ENCODE data around the gene PARD3. TPM values are rescaled to one million over a fixed set of nuclear protein-coding genes. Genes with fewer than 3 reads are reported as not detected.

PARD3 gene
- total RNA-seq, 1 experiment from 2014 or later = 154 TPM

DNA sequence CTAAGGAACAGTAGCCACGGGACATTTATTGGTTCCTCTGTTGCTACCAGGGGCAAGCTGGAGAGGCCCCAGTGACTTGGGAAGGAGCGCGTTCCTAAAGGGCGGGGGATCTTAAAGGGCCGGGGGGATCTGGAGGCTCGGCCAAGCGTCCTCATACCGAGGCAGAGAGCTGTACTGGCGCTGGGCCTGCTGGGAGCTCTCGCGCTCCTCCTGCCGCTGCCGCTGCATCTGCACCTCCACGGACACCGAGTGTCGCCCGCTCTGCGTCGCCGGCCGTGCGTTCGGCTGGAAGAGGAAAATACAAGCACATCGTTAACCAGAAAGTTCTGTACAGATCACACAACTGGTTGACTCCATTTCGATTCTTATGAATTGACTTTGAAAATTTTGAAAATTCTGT is 695.6 kb downstream of the PARD3 start:
- no peaks in the 10 kb centered on the region for H4K20me1 ChIP-seq (ENCODE audit: low read length)
- no peaks in the 10 kb centered on the region for H3K9me3 ChIP-seq (ENCODE audit: low read length)
- peaks cover 24% of the 10 kb centered on the region for H3K4me1 ChIP-seq (ENCODE audit: insufficient read depth, low read length)
- H3K27me3 ChIP-seq (ENCODE audit: low read length) = no peaks in the 10 kb centered on the region
- ChIA-PET CTCF (no interaction called here), POLR2A (ENCODE audit: unreplicated experiment) (no interaction called here)
- no peak overlapping the region for H3K27ac ChIP-seq (ENCODE audit: low read length)
- no TSS peak for BruUV-seq (replicated peaks)
- H2AFZ ChIP-seq (ENCODE audit: low read length) = no peak overlapping the region
- H3K36me3 ChIP-seq (ENCODE audit: low read depth, low read length) = no peaks in the 10 kb centered on the region
- intact Hi-C loops (cut with micrococcal nuclease) = no loop called here
- no peaks in the 10 kb centered on the region for H3K9me2 ChIP-seq (replicated peaks; ENCODE audit: low read length)
- DNase-seq (no peak), ATAC-seq (no peak)
- no peak overlapping the region for H3K9ac ChIP-seq (ENCODE audit: low read length)
- no peak overlapping the region for H3K4me3 ChIP-seq (ENCODE audit: low read length)
- H3K79me2 ChIP-seq (ENCODE audit: low read length) = no peaks in the 10 kb centered on the region
- no peak overlapping the region for H3K4me2 ChIP-seq (ENCODE audit: low read length)
- TF ChIP-seq EZH2phosphoT487 (IDR thresholded peaks at IDR 0.05; ENCODE audit: borderline replicate concordance, low read length) (no peak), EZH2 (IDR thresholded peaks at IDR 0.05; ENCODE audit: low read length, unreplicated experiment) (no peak)
- TF ChIP-seq, protein P1, sequence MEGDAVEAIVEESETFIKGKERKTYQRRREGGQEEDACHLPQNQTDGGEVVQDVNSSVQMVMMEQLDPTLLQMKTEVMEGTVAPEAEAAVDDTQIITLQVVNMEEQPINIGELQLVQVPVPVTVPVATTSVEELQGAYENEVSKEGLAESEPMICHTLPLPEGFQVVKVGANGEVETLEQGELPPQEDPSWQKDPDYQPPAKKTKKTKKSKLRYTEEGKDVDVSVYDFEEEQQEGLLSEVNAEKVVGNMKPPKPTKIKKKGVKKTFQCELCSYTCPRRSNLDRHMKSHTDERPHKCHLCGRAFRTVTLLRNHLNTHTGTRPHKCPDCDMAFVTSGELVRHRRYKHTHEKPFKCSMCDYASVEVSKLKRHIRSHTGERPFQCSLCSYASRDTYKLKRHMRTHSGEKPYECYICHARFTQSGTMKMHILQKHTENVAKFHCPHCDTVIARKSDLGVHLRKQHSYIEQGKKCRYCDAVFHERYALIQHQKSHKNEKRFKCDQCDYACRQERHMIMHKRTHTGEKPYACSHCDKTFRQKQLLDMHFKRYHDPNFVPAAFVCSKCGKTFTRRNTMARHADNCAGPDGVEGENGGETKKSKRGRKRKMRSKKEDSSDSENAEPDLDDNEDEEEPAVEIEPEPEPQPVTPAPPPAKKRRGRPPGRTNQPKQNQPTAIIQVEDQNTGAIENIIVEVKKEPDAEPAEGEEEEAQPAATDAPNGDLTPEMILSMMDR (conservative IDR thresholded peaks at IDR 0.05; ENCODE audit: low read depth, low read length) = no peak
- peaks cover 6% of the 10 kb centered on the region for H3F3A ChIP-seq (ENCODE audit: low read length, unreplicated experiment)

DNA sequence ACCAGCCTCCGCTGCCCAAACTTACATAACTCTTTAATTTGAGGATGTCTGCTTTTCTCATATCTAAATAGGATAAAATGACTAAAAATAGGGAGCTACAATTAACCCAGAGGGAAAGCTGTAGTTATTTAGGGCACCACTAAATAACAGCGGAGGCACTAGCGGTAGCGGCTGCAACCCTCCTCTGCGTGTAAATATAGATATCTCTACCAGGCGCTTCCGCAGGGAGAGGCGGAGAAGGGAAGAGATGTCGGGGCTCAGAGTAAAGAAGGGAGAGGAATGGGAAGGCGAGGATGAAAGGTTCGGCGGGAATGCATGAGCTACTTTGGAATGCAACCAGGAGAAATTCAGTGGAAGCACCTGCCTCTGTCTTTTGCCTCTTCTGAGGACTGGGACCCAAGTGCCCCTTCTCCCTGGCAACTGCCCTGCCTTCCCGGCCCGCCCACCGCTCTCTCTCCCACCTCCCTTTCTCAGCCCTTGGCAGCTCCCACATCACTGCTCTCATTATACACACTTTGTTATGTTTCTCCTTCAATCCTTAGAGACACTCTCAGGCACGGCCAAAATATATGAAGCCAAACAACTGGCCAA is 698.3 kb downstream of the PARD3 start:
- peaks cover 7% of the 10 kb centered on the region for H3K4me1 ChIP-seq (ENCODE audit: insufficient read depth, low read length)
- no peaks in the 10 kb centered on the region for H4K20me1 ChIP-seq (ENCODE audit: low read length)
- no peaks in the 10 kb centered on the region for H3K79me2 ChIP-seq (ENCODE audit: low read length)
- H3K4me3 ChIP-seq (ENCODE audit: low read length) = no peak overlapping the region
- TF ChIP-seq, protein P1 (conservative IDR thresholded peaks at IDR 0.05; ENCODE audit: low read depth, low read length) = no peak
- TF ChIP-seq EZH2 (IDR thresholded peaks at IDR 0.05; ENCODE audit: low read length, unreplicated experiment) (no peak), EZH2phosphoT487 (IDR thresholded peaks at IDR 0.05; ENCODE audit: borderline replicate concordance, low read length) (no peak)
- no peak overlapping the region for H3K27ac ChIP-seq (ENCODE audit: low read length)
- H3K36me3 ChIP-seq (ENCODE audit: low read depth, low read length) = no peaks in the 10 kb centered on the region
- H3K9ac ChIP-seq (ENCODE audit: low read length) = no peak overlapping the region
- DNase-seq (no peak), ATAC-seq (no peak)
- no peaks in the 10 kb centered on the region for H3K9me2 ChIP-seq (replicated peaks; ENCODE audit: low read length)
- no peak overlapping the region for H2AFZ ChIP-seq (ENCODE audit: low read length)
- H3K27me3 ChIP-seq (ENCODE audit: low read length) = no peaks in the 10 kb centered on the region
- no peak overlapping the region for H3K4me2 ChIP-seq (ENCODE audit: low read length)
- H3K9me3 ChIP-seq (ENCODE audit: low read length) = no peaks in the 10 kb centered on the region
- POLR2A ChIA-PET (ENCODE audit: unreplicated experiment) = interaction anchor here (0.6 kb wide), 1 partner anchor 26 kb away, joined by 5 read pairs; no protein-coding TSS in a partner anchor
- no peaks in the 10 kb centered on the region for H3F3A ChIP-seq (ENCODE audit: low read length, unreplicated experiment)
- no TSS peak for BruUV-seq (replicated peaks)
- intact Hi-C loops (cut with micrococcal nuclease) = no loop called here
- CTCF ChIA-PET = no interaction called here

DNA sequence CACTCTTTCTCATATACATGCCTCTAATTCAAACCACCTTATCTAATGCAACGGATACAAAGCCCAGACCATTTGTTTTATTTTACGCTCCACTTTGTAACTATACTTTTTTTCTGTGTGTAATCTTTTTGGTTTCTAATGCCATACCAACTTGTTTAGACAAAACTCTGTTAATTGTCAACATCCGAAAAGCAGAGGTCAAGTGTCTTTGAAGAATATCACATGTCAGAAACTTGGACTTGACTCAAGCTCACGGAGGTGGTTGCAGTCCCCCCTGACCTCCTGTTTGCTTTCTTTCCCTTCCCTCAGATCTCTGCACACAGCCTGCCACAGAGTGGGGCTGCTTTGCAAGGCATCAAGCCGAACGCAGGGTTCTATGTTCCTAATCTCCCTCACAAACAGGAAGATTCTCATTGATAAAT is 698.9 kb downstream of the PARD3 start:
- Histone ChIP-seq H4K20me1 (ENCODE audit: low read length) (no peaks in the 10 kb centered on the region), H3K27ac (ENCODE audit: low read length) (no peak overlapping the region), H3K9me3 (ENCODE audit: low read length) (no peaks in the 10 kb centered on the region), H3K9ac (ENCODE audit: low read length) (no peak overlapping the region), H3K79me2 (ENCODE audit: low read length) (no peaks in the 10 kb centered on the region), H2AFZ (ENCODE audit: low read length) (no peak overlapping the region), H3K4me2 (ENCODE audit: low read length) (no peak overlapping the region), H3F3A (ENCODE audit: low read length, unreplicated experiment) (no peaks in the 10 kb centered on the region), H3K4me1 (ENCODE audit: insufficient read depth, low read length) (peaks cover 2% of the 10 kb centered on the region), H3K9me2 (replicated peaks; ENCODE audit: low read length) (no peaks in the 10 kb centered on the region), H3K27me3 (ENCODE audit: low read length) (no peaks in the 10 kb centered on the region), H3K4me3 (ENCODE audit: low read length) (no peak overlapping the region), H3K36me3 (ENCODE audit: low read depth, low read length) (no peaks in the 10 kb centered on the region)
- DNase-seq (no peak), ATAC-seq (no peak)
- POLR2A ChIA-PET (ENCODE audit: unreplicated experiment) = no interaction called here
- CTCF ChIA-PET = no interaction called here
- BruUV-seq (replicated peaks) = no TSS peak
- intact Hi-C loops (cut with micrococcal nuclease) = no loop called here
- TF ChIP-seq EZH2 (IDR thresholded peaks at IDR 0.05; ENCODE audit: low read length, unreplicated experiment) = no peak
- TF ChIP-seq, protein P1 (conservative IDR thresholded peaks at IDR 0.05; ENCODE audit: low read depth, low read length) = no peak
- TF ChIP-seq EZH2phosphoT487 (IDR thresholded peaks at IDR 0.05; ENCODE audit: borderline replicate concordance, low read length) = no peak
